Neuronal stem cell (in vitro differentiated cells): Measurements from ENCODE around the gene KIF25.

Experiments
- DNase-seq: peaks from one replicate; pipeline ENCODE4 v3.0.0-alpha.2; 2013; ENCODE audit warnings: low spot score
- H2AFZ ChIP-seq: one replicate; pipeline ENCODE4 v1.6.1; 2013; ENCODE audit warnings: mild to moderate bottlenecking, low read length, inconsistent platforms
- H2AK5ac ChIP-seq: 2 replicates; pipeline ENCODE4 v1.6.1; 2013; ENCODE audit warnings: low read depth, mild to moderate bottlenecking, inconsistent platforms, low read length, moderate library complexity, mixed read lengths
- H2BK120ac ChIP-seq: 2 replicates; pipeline ENCODE4 v1.6.1; 2013; ENCODE audit warnings: low read depth, mild to moderate bottlenecking, inconsistent platforms, low read length, moderate library complexity, mixed read lengths
- H2BK12ac ChIP-seq: one replicate; pipeline ENCODE4 v1.6.1; 2013; ENCODE audit warnings: low read length, inconsistent platforms
- H2BK15ac ChIP-seq: 2 replicates; pipeline ENCODE4 v1.6.1; 2013; ENCODE audit warnings: mild to moderate bottlenecking, low read length, inconsistent platforms, mixed read lengths
- H2BK5ac ChIP-seq: one replicate; pipeline ENCODE4 v1.6.1; 2013; ENCODE audit warnings: inconsistent platforms, mild to moderate bottlenecking, low read length, moderate library complexity
- H3K14ac ChIP-seq: one replicate; pipeline ENCODE4 v1.6.1; 2013; ENCODE audit warnings: low read length, inconsistent platforms
- H3K18ac ChIP-seq: 2 replicates; pipeline ENCODE4 v1.6.1; 2013; ENCODE audit warnings: low read length, inconsistent platforms
- H3K23ac ChIP-seq: 2 replicates; pipeline ENCODE4 v1.6.1; 2013; ENCODE audit warnings: low read depth, mild to moderate bottlenecking, mixed read lengths, low read length, inconsistent platforms; ENCODE audit not compliant: poor library complexity
- H3K27ac ChIP-seq: replicated peaks from 3 replicates; pipeline ENCODE4 v1.5.1; 2013; ENCODE audit warnings: low read length, inconsistent platforms
- H3K27me3 ChIP-seq, 3 experiments: 2 replicates each; pipeline ENCODE4 v1.6.1; 2013; ENCODE audit warnings: low read length in 3 of 3, mild to moderate bottlenecking in 2 of 3, inconsistent platforms in 1 of 3, low read depth in 1 of 3, mixed read lengths in 1 of 3, moderate library complexity in 1 of 3; ENCODE audit not compliant: control insufficient read depth in 3 of 3, insufficient read depth in 3 of 3
- H3K36me3 ChIP-seq, 2 donors: replicated peaks in 1 of 2; 2 replicates each; pipeline ENCODE4 v1.6.1; 2013; ENCODE audit warnings: low read length in 2 of 2; ENCODE audit not compliant: control insufficient read depth in 2 of 2, insufficient read depth in 2 of 2
- H3K4ac ChIP-seq: 2 replicates; pipeline ENCODE4 v1.6.1; 2013; ENCODE audit warnings: inconsistent platforms, mild to moderate bottlenecking, low read length, moderate library complexity
- H3K4me1 ChIP-seq, 2 donors: 1 replicate in 1 of 2; 2 replicates in 1 of 2; pipeline ENCODE4 v1.6.1; 2013; ENCODE audit warnings: low read length in 2 of 2, low read depth in 1 of 2; ENCODE audit not compliant: control insufficient read depth in 2 of 2, insufficient read depth in 1 of 2
- H3K4me2 ChIP-seq: one replicate; pipeline ENCODE4 v1.6.1; 2013; ENCODE audit warnings: mild to moderate bottlenecking, low read length, inconsistent platforms; ENCODE audit not compliant: insufficient read depth, poor library complexity, severe bottlenecking
- H3K4me3 ChIP-seq, 2 donors: 2 replicates each; pipeline ENCODE4 v1.5.1; 2013; ENCODE audit warnings: low read length in 2 of 2, mild to moderate bottlenecking in 2 of 2, inconsistent platforms in 1 of 2, moderate library complexity in 1 of 2
- H3K79me1 ChIP-seq: one replicate; pipeline ENCODE4 v1.6.1; 2013; ENCODE audit warnings: low read depth, mild to moderate bottlenecking, inconsistent platforms, low read length, moderate library complexity
- H3K9ac ChIP-seq: one replicate; pipeline ENCODE4 v1.6.1; 2013; ENCODE audit warnings: mild to moderate bottlenecking, low read depth, low read length, inconsistent platforms; ENCODE audit not compliant: poor library complexity
- H3K9me3 ChIP-seq, 2 donors: replicated peaks in 1 of 2; 2 replicates each; pipeline versions ENCODE3 to v1.6.1; 2013; ENCODE audit warnings: low read length in 2 of 2, mild to moderate bottlenecking in 2 of 2, inconsistent platforms in 1 of 2, low read depth in 1 of 2, mixed read lengths in 1 of 2, moderate library complexity in 1 of 2; ENCODE audit not compliant: control insufficient read depth in 2 of 2, insufficient read depth in 1 of 2
- H4K8ac ChIP-seq: one replicate; pipeline ENCODE4 v1.6.1; 2013; ENCODE audit warnings: low read depth, mild to moderate bottlenecking, inconsistent platforms, low read length, moderate library complexity
- H4K91ac ChIP-seq: one replicate; pipeline ENCODE4 v1.6.1; 2013; ENCODE audit warnings: low read length, low read depth, mild to moderate bottlenecking, inconsistent platforms; ENCODE audit not compliant: poor library complexity
- WGBS, 2 donors: extraction: QIAGEN DNeasy Blood & Tissue Kit; methylation state at CpG; one replicate each; pipeline ENCODE4 v1.1.7; 2013; ENCODE audit warnings: missing lambda C conversion rate in 2 of 2, mixed read lengths in 1 of 2; ENCODE audit not compliant: insufficient read length in 2 of 2, insufficient replicate concordance in 1 of 2; ENCODE audit errors: extremely low coverage in 2 of 2; 5-methylcytosine and 5-hydroxymethylcytosine counted together

KIF25 gene

DNA sequence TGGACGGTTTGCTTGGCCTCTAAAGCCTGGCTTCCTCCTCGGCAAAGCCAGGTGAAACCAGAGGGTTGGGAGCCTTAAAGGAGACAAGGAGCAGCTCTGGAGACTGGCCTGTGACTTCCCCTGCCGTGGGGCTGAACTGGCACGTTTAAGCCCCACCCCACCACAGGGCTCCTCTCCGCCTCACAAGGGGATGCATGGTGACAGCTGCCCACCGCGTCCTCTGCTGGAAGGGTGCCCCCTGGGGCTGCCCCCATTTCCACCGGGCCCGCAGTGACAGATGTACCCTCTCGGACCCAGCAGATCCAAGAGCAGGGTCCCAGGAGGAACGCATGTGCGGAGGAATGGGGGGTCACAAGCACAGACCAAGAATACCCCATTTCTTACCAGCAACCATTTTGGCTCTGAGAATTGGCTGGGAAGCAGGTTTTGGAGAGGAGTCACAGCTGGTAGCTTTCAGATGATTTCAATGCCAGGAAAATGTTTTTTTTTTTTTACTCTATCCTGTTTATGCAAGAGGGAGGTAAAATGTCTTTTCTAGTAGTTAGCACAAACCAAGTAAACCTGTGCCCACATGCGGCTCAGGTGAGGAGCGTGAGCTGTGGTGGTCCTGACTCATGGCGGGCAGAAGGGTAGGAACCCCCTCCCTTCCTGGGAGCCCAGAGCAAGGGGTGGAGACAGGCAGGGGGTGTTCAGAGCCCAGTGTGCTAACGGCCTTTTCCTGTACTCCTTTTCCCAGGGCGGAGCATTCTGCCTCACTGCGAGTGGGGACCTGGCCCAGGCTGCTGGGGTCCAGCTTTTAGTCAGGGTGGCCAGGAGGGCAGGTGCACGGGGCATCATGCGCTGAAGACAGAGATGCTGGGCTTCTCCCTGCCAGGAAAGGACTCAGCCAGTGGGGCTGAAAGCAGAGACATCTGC, 48.5 kb downstream of the KIF25 start:
- WGBS, 2 donors, result no CpG with 5 or more reads among the region's 20 CpGs
- Histone ChIP-seq H4K8ac (peak overlapping the region; percentile 52), H3K36me3 (peaks cover 0 to 2% of the 10 kb centered on the region in 2 donors), H2BK15ac (peak overlapping the region; percentile 54), H3K79me1 (peaks cover 1% of the 10 kb centered on the region), H3K4me3 (no peak overlapping the region), H3K4me2 (no peak overlapping the region), H2AFZ (peak overlapping the region; percentile 31), H3K18ac (peak overlapping the region; percentile 92), H3K27me3 (no peaks in the 10 kb centered on the region), H3K4me1 (peaks cover 0 to 6% of the 10 kb centered on the region in 2 donors), H4K91ac (no peak overlapping the region), H3K14ac (peak overlapping the region; percentile 75), H3K9ac (no peak overlapping the region), H3K9me3 (peaks cover 7 to 13% of the 10 kb centered on the region in 2 donors), H2BK120ac (no peak overlapping the region), H2BK5ac (no peak overlapping the region), H3K23ac (peak overlapping the region; percentile 81), H2AK5ac (peak overlapping the region; percentile 86), H3K27ac (no peak overlapping the region), H2BK12ac (peak overlapping the region; percentile 16), H3K4ac (no peak overlapping the region)
- no peak for DNase-seq

DNA sequence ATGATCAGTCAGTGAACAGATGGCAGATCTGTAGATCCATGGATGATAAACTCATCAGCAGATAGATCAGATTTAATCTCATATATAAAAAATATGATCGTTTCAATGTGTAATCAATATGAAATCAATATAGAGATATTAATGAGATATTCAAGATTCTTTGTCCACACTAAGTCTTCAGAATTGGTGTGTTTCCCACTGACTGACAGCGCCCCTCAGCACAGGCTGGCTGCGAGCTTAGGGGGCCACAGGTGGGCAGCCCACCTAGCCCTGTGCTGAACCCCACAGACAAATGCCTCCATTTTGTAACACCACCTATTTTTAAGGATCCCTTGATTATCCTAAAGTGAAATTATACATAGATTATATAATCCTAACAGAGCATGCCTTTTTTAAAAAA, 49.2 kb downstream of the KIF25 start:
- Histone ChIP-seq H3K4me3 (no peak overlapping the region), H2AFZ (no peak overlapping the region), H2BK120ac (no peak overlapping the region), H2BK5ac (no peak overlapping the region), H3K4me2 (no peak overlapping the region), H2AK5ac (no peak overlapping the region), H3K14ac (no peak overlapping the region), H2BK12ac (no peak overlapping the region), H3K79me1 (peaks cover 1% of the 10 kb centered on the region), H3K9me3 (peaks cover 4 to 10% of the 10 kb centered on the region in 2 donors), H3K4ac (no peak overlapping the region), H3K9ac (no peak overlapping the region), H3K27me3 (no peaks in the 10 kb centered on the region), H3K27ac (no peak overlapping the region), H3K36me3 (peaks cover 0 to 1% of the 10 kb centered on the region in 2 donors), H3K4me1 (peaks cover 0 to 7% of the 10 kb centered on the region in 2 donors), H3K18ac (no peak overlapping the region), H2BK15ac (no peak overlapping the region), H4K91ac (no peak overlapping the region), H4K8ac (no peak overlapping the region), H3K23ac (no peak overlapping the region)
- WGBS, 2 donors, result no CpG with 5 or more reads among the region's 3 CpGs
- DNase-seq, result no peak

DNA sequence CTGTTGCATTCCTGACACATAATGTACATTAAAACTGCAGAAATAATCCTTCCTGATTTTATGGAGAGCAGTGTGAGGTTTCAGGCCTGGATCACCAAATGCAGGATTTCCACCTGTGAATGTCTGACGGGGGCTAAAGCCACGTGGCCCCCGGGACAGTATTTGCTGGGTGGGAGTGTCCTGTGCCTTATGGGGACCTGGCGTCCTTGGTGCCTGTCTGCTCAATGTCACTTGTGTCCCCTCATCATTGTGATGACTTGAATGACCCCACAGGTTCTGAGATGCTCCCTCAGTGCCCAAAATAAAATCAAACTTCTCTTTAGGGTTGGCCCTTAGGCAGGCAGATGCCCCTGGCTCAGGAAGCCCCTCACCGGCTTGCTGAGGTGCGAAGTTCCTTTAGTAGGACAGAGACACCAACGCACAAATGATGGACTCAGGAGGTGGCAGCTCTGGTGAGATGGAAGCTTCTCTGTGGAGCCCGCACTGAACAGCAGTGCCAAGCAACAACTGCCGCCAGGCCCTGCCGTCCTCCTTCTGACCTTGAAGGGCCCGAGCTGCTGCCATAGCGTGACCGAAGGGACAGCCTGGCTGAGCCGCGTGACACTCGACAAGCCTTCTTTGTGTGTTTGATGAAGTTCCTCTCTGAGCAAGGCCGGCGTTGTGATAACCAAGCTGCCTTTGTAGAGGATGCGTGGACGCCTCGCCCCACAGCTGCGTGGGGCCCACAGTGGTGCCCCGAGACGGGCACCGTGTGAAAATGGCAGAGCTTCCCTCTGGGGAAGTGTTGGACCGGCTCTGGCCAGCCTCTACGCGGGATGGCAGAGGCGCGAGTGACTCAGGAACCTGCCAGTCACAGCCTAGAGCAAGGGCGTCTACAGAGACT, 50.6 kb downstream of the KIF25 start:
- no peak overlapping the region for H2AFZ ChIP-seq
- H2BK12ac ChIP-seq, result peak overlapping the region; percentile 49
- H3K4ac ChIP-seq, result no peak overlapping the region
- H3K79me1 ChIP-seq, result peaks cover 1% of the 10 kb centered on the region
- H3K27me3 ChIP-seq, result no peaks in the 10 kb centered on the region
- H3K36me3 ChIP-seq, result no peaks in the 10 kb centered on the region
- H2AK5ac ChIP-seq, result peak overlapping the region; percentile 94
- no peaks in the 10 kb centered on the region for H3K9me3 ChIP-seq
- H2BK5ac ChIP-seq, result peak overlapping the region; percentile 44
- H3K23ac ChIP-seq, result peak overlapping the region; percentile 3
- no peak for DNase-seq
- no peak overlapping the region for H2BK120ac ChIP-seq
- H3K4me1 ChIP-seq, result peaks cover 0 to 8% of the 10 kb centered on the region in 2 donors
- H2BK15ac ChIP-seq, result peak overlapping the region; percentile 87
- H3K9ac ChIP-seq, result no peak overlapping the region
- no peak overlapping the region for H3K27ac ChIP-seq
- H3K4me3 ChIP-seq, result no peak overlapping the region
- no CpG with 5 or more reads among the region's 31 CpGs for WGBS, 2 donors
- peak overlapping the region; percentile 42 for H3K18ac ChIP-seq
- H4K91ac ChIP-seq, result peak overlapping the region; percentile 46
- H4K8ac ChIP-seq, result no peak overlapping the region
- H3K4me2 ChIP-seq, result no peak overlapping the region
- peak overlapping the region; percentile 0 for H3K14ac ChIP-seq

DNA sequence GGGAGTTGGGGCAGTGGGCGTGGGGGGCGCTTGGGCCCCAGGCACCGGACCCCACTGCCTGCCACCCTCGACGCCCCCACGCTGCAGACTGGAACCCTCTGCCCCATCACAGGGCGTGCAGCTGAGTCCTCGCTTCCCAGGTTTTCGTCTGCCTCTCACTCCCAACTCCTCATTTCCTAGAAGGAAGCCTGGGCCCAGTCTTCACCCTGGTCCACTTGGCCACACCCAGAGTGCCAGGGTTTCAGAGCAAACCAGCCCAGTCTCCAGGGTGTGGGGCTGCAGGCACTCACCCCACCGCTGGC, 51.2 kb downstream of the KIF25 start:
- no peak overlapping the region for H4K8ac ChIP-seq

More for the DNA sequence above, 51.2 kb downstream of the KIF25 start:
- no peak overlapping the region for H2BK120ac ChIP-seq
- WGBS, 2 donors, result no CpG with 5 or more reads among the region's 10 CpGs
- H2AK5ac ChIP-seq, result peak overlapping the region; percentile 94
- H3K4me1 ChIP-seq, result peaks cover 0 to 8% of the 10 kb centered on the region in 2 donors
- no peaks in the 10 kb centered on the region for H3K9me3 ChIP-seq
- H2BK15ac ChIP-seq, result peak overlapping the region; percentile 87
- H3K4me3 ChIP-seq, result no peak overlapping the region
- H4K91ac ChIP-seq, result peak overlapping the region; percentile 46
- no peak overlapping the region for H3K4me2 ChIP-seq
- H3K23ac ChIP-seq, result no peak overlapping the region
- H3K9ac ChIP-seq, result no peak overlapping the region
- peaks cover 1% of the 10 kb centered on the region for H3K79me1 ChIP-seq
- no peak overlapping the region for H3K27ac ChIP-seq
- no peaks in the 10 kb centered on the region for H3K27me3 ChIP-seq
- DNase-seq, result no peak
- no peaks in the 10 kb centered on the region for H3K36me3 ChIP-seq
- H2BK5ac ChIP-seq, result peak overlapping the region; percentile 44
- peak overlapping the region; percentile 16 for H2BK12ac ChIP-seq
- H3K4ac ChIP-seq, result no peak overlapping the region
- H3K18ac ChIP-seq, result peak overlapping the region; percentile 74
- no peak overlapping the region for H2AFZ ChIP-seq
- H3K14ac ChIP-seq, result no peak overlapping the region
